Measurements from ENCODE around the gene CYRIA.

DNA sequence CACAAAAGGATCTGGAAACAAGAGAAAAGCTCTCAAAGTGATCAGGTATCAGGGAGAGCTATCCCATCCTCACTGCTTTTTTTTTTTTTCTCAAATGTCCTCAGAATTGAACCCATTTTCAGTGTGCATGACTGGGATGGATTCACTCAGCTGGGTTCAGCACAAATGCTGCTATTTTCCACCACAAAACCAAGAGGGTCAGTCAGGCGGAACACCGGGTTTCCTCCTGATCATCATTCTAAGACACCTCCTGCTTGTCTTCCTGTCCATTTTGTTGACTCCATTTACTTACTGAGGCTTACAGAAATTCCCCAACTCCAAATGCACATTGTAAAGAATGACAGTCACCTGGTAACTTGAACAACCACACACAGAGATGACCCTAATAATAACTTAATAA is 39.9 kb downstream of the CYRIA start:
- TF ChIP-seq, protein P1, sequence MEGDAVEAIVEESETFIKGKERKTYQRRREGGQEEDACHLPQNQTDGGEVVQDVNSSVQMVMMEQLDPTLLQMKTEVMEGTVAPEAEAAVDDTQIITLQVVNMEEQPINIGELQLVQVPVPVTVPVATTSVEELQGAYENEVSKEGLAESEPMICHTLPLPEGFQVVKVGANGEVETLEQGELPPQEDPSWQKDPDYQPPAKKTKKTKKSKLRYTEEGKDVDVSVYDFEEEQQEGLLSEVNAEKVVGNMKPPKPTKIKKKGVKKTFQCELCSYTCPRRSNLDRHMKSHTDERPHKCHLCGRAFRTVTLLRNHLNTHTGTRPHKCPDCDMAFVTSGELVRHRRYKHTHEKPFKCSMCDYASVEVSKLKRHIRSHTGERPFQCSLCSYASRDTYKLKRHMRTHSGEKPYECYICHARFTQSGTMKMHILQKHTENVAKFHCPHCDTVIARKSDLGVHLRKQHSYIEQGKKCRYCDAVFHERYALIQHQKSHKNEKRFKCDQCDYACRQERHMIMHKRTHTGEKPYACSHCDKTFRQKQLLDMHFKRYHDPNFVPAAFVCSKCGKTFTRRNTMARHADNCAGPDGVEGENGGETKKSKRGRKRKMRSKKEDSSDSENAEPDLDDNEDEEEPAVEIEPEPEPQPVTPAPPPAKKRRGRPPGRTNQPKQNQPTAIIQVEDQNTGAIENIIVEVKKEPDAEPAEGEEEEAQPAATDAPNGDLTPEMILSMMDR (IDR thresholded peaks at IDR 0.05): no peak
- no peak for TF ChIP-seq POLR2A (IDR thresholded peaks at IDR 0.05)

Data from heart left ventricle (tissue), 13 donors.